Subcutaneous adipose tissue (tissue), 4 donors: ENCODE measurements around the gene FPR3. TPM values are rescaled to one million over a fixed set of nuclear protein-coding genes. Genes with fewer than 3 reads are reported as not detected.

Experiments
- total RNA-seq, 4 donors: library from RNA; depleted of rRNA; stranded (reverse); fragments of >200 nt; gene quantifications; one replicate each; pipeline ENCODE4 v1.1.0, GENCODE V29; 2016
- TF ChIP-seq, protein P1 (sequence below): fragments of 450-650 bp; IDR thresholded peaks from one replicate; pipeline ENCODE4 v1.5.1; 2016; ENCODE audit warnings: low read depth, mild to moderate bottlenecking, control low read depth, antibody characterized with exemption, moderate library complexity

Gene FPR3
- total RNA-seq, 4 donors from 2014 or later, result 3.2 to 112 (median 27.3) TPM

DNA sequence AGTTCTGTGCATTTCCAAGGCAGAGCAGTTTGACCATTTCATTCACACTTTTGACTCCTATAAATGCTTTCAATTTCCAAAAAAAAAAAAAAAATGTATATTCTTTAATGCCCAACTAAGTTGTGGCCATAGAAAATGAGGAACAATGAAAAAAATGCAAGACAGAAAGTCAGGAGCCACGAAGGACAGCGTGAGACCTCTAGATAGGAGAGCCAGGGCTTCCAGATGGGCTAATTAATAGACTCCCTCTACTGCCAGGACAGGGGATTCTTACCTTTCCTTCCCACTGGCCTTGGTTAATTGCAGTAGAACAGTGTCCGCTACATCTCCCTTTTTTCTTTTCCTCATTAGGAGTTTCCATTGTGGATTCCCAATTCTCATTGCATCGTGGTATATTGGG is 8.6 kb downstream of the FPR3 start:
- TF ChIP-seq, protein P1, sequence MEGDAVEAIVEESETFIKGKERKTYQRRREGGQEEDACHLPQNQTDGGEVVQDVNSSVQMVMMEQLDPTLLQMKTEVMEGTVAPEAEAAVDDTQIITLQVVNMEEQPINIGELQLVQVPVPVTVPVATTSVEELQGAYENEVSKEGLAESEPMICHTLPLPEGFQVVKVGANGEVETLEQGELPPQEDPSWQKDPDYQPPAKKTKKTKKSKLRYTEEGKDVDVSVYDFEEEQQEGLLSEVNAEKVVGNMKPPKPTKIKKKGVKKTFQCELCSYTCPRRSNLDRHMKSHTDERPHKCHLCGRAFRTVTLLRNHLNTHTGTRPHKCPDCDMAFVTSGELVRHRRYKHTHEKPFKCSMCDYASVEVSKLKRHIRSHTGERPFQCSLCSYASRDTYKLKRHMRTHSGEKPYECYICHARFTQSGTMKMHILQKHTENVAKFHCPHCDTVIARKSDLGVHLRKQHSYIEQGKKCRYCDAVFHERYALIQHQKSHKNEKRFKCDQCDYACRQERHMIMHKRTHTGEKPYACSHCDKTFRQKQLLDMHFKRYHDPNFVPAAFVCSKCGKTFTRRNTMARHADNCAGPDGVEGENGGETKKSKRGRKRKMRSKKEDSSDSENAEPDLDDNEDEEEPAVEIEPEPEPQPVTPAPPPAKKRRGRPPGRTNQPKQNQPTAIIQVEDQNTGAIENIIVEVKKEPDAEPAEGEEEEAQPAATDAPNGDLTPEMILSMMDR, result no peak

DNA sequence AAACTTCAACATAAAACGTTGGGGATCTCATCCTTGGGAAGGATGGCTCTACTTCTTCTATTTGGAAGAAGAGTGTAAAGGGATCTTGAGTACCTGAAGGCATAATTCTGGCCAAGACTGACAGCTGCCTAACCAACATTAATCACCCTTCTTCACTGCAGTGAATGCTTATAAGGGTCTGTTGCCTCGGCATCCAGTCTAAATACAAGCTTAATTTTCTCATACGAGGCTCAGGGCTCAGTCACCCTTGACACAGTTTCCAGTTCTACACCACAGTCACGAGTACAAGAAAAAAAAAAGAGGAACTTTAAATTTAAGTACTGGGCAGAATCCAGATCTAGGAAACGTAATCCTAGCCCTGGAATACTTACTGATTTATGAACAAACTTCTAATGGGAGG is 9.0 kb downstream of the FPR3 start:
- TF ChIP-seq, protein P1, result no peak

GRCh38 chr19:51807111-51807701 is 12.2 kb downstream of the FPR3 start:
- TF ChIP-seq, protein P1, result no peak

- TF ChIP-seq, protein P1, result no peak
These were observed 13.0 kb downstream of the FPR3 start for GRCh38 chr19:51807925-51808324.

DNA sequence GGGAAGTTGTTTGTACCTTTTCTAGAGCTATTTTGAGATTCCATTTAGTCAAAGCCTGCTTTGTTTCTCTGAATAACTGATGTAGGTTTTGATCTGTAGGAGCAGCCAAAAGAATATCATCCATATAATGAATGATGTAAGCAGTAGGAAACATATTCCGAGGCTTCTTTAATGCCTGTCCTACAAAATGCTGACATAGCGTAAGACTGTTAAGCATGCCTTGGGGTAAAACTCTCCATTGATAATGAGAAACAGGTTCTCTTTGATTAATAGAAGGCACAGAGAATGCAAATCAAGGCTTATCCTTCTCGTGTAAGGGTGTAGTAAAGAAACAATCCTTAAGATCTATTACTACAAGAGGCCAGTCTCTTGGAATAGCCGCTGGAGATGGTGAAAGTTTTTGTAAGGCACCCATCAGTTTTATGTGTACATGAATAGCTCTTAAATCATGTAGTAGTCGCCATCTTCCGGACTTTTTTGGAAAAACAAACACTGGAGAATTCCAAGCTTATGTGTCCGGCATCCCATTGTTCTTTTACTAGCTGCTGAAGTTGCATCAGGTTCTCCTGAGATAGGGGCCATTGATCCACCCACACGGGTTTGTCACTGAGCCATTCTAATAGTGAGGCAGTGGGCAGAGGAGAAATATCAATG is 13.5 kb downstream of the FPR3 start:
- TF ChIP-seq, protein P1, result no peak

GRCh38 chr19:51809787-51810186 is 14.8 kb downstream of the FPR3 start:
- TF ChIP-seq, protein P1, result no peak

DNA sequence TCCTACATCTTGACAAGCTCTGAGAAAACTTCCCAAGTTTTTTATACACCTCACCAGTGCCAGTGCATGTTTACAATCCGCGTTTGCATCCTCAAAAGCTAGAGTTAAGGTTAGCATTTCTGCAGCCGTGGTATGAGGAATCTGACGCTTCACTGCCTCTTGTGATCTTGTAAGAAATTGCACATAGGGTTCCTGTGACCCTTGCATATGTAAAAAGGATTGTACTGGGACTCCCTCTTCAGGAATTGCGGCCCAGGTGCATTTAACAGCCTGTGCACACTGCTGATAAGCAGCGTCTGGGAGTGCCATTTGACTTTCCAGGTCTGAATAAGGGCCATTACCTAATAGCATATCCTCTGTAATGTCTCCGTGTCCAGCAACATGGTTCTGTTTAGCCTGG is 15.3 kb downstream of the FPR3 start:
- TF ChIP-seq, protein P1, result no peak
